ENCODE measurements around the gene ADAMTSL3. TPM values are rescaled to one million over a fixed set of nuclear protein-coding genes. Genes with fewer than 3 reads are reported as not detected.

The ADAMTSL3 gene
- total RNA-seq, 4 donors from 2014 or later = 16.6 to 30.0 (median 21.8) TPM

DNA sequence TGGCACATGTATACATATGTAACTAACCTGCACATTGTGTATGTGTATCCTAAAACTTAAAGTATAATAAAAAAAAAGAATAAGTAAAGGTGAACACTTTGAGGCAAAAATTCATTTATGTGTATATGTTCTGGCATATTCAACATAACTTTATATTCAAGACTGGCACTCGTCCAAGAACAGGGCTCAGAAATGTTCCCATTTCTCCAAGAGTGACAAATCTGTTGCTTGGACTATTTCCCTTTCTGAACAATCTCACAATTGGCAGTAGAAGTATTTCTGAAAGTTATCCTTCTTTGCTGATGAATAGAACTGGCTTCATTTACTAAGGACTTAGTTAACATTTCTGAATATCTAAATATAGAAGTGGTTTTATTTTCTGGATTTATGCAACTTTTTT lies 212.8 kb downstream of the ADAMTSL3 start:
- Histone ChIP-seq H3K27ac (replicated peaks in 1 of 4) (no peak overlapping the region), H3K9me3 (no peaks in the 10 kb centered on the region), H3K4me3 (no peak overlapping the region), H3K27me3 (no peaks in the 10 kb centered on the region), H3K36me3 (no peaks in the 10 kb centered on the region), H3K4me1 (peaks cover 10 to 20% (median 12%) of the 10 kb centered on the region in 4 donors)
- DNase-seq (ENCODE audit: extremely low spot score) = no peak
- WGBS = 32% methylated on average over 1 of the region's 1 CpG
- intact Hi-C loops (cut with DNase I) = no loop called here
- TF ChIP-seq, protein P1, sequence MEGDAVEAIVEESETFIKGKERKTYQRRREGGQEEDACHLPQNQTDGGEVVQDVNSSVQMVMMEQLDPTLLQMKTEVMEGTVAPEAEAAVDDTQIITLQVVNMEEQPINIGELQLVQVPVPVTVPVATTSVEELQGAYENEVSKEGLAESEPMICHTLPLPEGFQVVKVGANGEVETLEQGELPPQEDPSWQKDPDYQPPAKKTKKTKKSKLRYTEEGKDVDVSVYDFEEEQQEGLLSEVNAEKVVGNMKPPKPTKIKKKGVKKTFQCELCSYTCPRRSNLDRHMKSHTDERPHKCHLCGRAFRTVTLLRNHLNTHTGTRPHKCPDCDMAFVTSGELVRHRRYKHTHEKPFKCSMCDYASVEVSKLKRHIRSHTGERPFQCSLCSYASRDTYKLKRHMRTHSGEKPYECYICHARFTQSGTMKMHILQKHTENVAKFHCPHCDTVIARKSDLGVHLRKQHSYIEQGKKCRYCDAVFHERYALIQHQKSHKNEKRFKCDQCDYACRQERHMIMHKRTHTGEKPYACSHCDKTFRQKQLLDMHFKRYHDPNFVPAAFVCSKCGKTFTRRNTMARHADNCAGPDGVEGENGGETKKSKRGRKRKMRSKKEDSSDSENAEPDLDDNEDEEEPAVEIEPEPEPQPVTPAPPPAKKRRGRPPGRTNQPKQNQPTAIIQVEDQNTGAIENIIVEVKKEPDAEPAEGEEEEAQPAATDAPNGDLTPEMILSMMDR (IDR thresholded peaks at IDR 0.05) = no peak
- no peak for TF ChIP-seq POLR2A (IDR thresholded peaks at IDR 0.05; ENCODE audit: low read depth)
- no peak for TF ChIP-seq POLR2AphosphoS5 (IDR thresholded peaks at IDR 0.05)
- no peak for TF ChIP-seq EP300 (IDR thresholded peaks at IDR 0.05)

DNA sequence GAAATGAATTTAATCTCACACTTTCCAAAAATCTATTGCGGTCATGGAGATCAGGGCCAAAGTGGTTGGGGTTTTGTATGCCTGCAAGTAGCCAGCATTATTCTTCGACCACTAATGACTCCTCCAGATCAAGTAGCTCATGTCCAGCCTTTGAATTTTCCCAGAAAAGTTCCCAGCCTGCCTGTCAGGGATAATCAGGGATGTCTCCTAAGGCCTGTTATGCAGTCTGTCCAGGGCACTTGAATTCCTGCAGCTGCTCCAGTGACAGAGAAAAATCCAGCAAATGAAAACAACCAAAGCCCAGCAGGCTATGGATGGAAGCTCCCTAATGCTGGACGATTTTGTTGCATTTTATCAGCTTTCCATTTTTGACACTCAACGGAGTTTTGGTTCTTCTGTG lies 215.4 kb downstream of the ADAMTSL3 start:
- intact Hi-C loops (cut with DNase I) = no loop called here
- Histone ChIP-seq H3K27ac (replicated peaks in 1 of 4) (peak overlapping the region; percentile 2 to 32 (median 12)), H3K4me3 (no peak overlapping the region), H3K9me3 (no peaks in the 10 kb centered on the region), H3K36me3 (no peaks in the 10 kb centered on the region), H3K27me3 (no peaks in the 10 kb centered on the region), H3K4me1 (peaks cover 14 to 25% (median 18%) of the 10 kb centered on the region in 4 donors)
- TF ChIP-seq POLR2AphosphoS5 (IDR thresholded peaks at IDR 0.05) (no peak), POLR2A (IDR thresholded peaks at IDR 0.05; ENCODE audit: low read depth) (no peak), EP300 (IDR thresholded peaks at IDR 0.05) (no peak)
- TF ChIP-seq, protein P1 (IDR thresholded peaks at IDR 0.05) = no peak
- 57% methylated on average over 4 of the region's 4 CpGs for WGBS
- DNase-seq (ENCODE audit: extremely low spot score) = no peak

DNA sequence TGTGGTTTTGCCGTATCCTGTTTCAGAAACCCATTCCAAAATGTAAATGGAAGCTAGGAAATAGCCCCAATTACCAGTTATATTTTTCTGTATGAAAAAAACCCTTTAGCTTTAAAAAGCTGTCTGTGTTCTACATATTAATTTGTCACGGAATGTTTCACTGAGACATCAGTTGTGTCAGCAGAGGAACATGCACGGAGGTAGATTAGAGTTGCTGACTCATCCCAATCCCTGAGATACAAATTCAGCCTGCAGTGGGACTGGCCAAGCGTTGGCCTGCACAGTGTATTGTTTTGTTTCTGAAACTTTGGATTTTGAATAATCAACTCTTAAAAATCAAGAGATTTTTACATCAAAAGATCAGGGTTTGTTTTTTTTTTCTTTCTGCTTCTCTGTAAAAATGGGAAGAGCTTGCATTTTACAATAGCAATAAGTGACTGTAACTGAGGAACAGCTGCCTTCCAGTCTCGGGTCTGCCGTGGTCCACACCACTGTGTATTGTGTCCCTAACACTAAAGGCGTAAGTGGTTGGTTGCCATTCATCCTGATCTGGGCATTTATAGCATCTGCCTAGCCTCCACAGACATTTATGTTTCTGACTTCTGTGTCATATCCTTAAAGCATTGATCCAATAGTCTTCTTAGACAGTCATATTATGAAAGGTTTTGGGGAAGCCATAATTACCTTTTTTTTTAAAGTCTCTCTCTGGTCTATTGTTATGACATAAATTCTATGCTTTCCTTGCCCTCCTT lies 218.1 kb downstream of the ADAMTSL3 start:
- no peaks in the 10 kb centered on the region for H3K36me3 ChIP-seq
- no peak for DNase-seq (ENCODE audit: extremely low spot score)
- no peak overlapping the region for H3K4me3 ChIP-seq
- H3K27me3 ChIP-seq = no peaks in the 10 kb centered on the region
- WGBS = 46% methylated on average over 7 of the region's 7 CpGs
- intact Hi-C loops (cut with DNase I) = no loop called here
- peak overlapping the region in 2 of 4 donors; percentile 9 to 49 for H3K27ac ChIP-seq (replicated peaks in 1 of 4)
- TF ChIP-seq POLR2A (IDR thresholded peaks at IDR 0.05; ENCODE audit: low read depth) (no peak), EP300 (IDR thresholded peaks at IDR 0.05) (no peak), POLR2AphosphoS5 (IDR thresholded peaks at IDR 0.05) (no peak)
- TF ChIP-seq, protein P1 (IDR thresholded peaks at IDR 0.05) = no peak
- H3K4me1 ChIP-seq = peaks cover 14 to 25% (median 19%) of the 10 kb centered on the region in 4 donors
- H3K9me3 ChIP-seq = no peaks in the 10 kb centered on the region

GRCh38 chr15:83873966-83874365 lies 220.0 kb downstream of the ADAMTSL3 start:
- intact Hi-C loops (cut with DNase I) = no loop called here
- no peak for DNase-seq (ENCODE audit: extremely low spot score)
- 84% methylated on average over 7 of the region's 7 CpGs for WGBS

More at GRCh38 chr15:83873966-83874365, 220.0 kb downstream of the ADAMTSL3 start:
- no peaks in the 10 kb centered on the region for H3K9me3 ChIP-seq
- H3K4me1 ChIP-seq = peaks cover 11 to 23% (median 16%) of the 10 kb centered on the region in 4 donors
- TF ChIP-seq, protein P1 (IDR thresholded peaks at IDR 0.05) = no peak
- TF ChIP-seq POLR2A (IDR thresholded peaks at IDR 0.05; ENCODE audit: low read depth) (no peak), EP300 (IDR thresholded peaks at IDR 0.05) (no peak), POLR2AphosphoS5 (IDR thresholded peaks at IDR 0.05) (no peak)
- no peaks in the 10 kb centered on the region for H3K27me3 ChIP-seq
- no peak overlapping the region for H3K27ac ChIP-seq (replicated peaks in 1 of 4)
- H3K36me3 ChIP-seq = no peaks in the 10 kb centered on the region
- H3K4me3 ChIP-seq = no peak overlapping the region

All from esophagus muscularis mucosa (tissue), 4 donors.